Stomach (tissue), 4 donors: Measurements from ENCODE around the gene DPYD.

Source experiments
- POLR2AphosphoS5 ChIP-seq, 3 donors: sonication (generic); formaldehyde crosslinking; IDR thresholded peaks; one replicate each; pipeline ENCODE4 v1.6.1; 2016; ENCODE audit warnings: antibody characterized with exemption in 3 of 3
- TF ChIP-seq, protein P1 (sequence below), 7 experiments: fragments of 450-650 bp in 4 of 7; fragments of 200-600 bp in 3 of 7; sonication (generic) in 3 of 7; IDR thresholded peaks; one replicate each; pipeline ENCODE4 v1.5.1; 2016 to 2019; ENCODE audit warnings: antibody characterized with exemption in 7 of 7, control low read depth in 2 of 7, mild to moderate bottlenecking in 1 of 7

DNA sequence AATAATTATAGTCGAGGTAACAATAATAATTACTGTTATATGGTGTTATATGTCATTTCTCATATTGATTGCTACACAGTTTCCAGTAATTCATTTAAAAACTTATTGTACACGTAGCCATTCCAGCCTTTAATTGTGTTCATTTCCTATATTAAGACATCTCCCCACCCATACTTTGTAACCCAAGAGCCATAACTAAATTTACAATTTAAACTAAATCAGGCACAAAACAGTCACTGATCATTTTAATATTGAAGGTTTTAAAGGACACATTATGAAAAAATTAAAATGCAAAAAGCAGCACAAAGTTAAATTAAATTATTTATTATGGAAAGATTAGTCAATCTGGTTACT, 487.0 kb downstream of the DPYD start:
- TF ChIP-seq, protein P1, sequence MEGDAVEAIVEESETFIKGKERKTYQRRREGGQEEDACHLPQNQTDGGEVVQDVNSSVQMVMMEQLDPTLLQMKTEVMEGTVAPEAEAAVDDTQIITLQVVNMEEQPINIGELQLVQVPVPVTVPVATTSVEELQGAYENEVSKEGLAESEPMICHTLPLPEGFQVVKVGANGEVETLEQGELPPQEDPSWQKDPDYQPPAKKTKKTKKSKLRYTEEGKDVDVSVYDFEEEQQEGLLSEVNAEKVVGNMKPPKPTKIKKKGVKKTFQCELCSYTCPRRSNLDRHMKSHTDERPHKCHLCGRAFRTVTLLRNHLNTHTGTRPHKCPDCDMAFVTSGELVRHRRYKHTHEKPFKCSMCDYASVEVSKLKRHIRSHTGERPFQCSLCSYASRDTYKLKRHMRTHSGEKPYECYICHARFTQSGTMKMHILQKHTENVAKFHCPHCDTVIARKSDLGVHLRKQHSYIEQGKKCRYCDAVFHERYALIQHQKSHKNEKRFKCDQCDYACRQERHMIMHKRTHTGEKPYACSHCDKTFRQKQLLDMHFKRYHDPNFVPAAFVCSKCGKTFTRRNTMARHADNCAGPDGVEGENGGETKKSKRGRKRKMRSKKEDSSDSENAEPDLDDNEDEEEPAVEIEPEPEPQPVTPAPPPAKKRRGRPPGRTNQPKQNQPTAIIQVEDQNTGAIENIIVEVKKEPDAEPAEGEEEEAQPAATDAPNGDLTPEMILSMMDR (IDR thresholded peaks at IDR 0.05), result no peak
- TF ChIP-seq POLR2AphosphoS5 (IDR thresholded peaks at IDR 0.05), result no peak
